ENCODE data around the gene ANO3.
A peak's percentile ranks its signal among the peaks of the same experiment; 100 is the strongest.

The ANO3 gene

GRCh38 chr11:26331911-26332571 is at the start of gene ANO3:
Gene ANO3 (plus strand): TSS chr11:26332130. CDS start chr11:26332276, 146 bp downstream.
- DNase-seq: peak; percentile 79 to 93 (median 92)

- DNase-seq: peak in 2 of 3 experiments; percentile 20 to 23
Measured at GRCh38 chr11:26283852-26284408, 48.0 kb upstream of the ANO3 start.

DNA sequence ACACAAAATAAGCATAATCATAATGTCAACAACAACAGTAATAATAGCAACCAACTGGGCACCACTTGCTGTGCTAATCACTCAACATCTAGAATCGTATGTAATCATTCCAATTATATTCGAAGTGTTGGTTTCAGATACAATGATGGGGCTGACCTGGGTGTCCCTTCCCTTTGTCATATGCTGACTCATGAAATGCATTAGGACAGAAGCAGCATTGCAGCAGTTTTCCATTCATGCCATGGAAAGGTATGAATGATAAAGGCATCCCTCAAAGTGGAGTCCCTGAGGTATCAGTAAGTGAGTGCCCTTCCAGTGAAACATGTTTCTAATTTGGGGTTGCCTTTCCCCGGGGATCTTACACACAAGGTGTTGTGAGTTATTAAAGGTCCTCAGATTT is 46.3 kb upstream of the ANO3 start:
- peak in 2 of 3 experiments; percentile 16 to 58 for DNase-seq

- peak; percentile 14 to 31 (median 23) for DNase-seq
Measured at GRCh38 chr11:26286472-26287066, 45.4 kb upstream of the ANO3 start.

- DNase-seq: no peak
Measured at GRCh38 chr11:26287067-26287518, 44.8 kb upstream of the ANO3 start.

DNA sequence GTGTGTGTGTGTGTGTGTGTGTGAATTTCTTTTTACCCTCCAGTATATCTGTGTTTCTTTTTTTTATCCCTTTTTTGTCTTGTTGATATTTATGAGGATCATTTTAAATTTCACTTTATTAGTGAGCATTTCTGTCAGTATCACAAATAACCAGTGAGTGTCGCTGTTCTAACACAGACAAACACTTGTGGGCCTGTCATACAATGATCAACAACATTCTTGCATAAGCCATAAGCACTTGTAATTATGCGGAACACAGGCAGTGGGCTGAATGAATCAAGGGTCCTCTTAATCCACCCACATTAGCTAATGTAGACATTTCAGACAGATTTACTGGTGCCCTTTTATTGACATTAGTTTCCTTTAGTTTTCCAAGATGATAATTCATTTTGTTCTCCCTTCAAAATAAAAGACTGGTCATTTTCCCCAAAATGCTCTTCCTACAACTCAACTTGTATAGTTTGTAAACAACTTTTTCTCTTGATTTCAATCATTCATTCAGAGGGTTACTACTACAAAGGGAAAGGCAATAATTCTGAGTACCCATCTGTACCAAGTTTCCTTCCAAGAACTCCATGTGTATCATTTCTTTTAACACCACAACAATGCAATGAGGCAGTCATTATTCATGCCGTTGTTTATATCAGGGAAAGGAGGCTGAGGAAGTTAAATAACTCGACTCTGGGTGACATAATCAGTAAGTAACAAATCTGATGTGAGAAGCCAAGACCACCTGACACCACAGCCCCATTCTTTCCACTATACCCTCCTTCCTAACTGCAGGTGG is 34.5 kb upstream of the ANO3 start:
- DNase-seq: peak; percentile 36 to 85 (median 84)

- peak in 1 of 3 experiments; percentile 9 for DNase-seq
Measured at GRCh38 chr11:26316372-26316771, 15.6 kb upstream of the ANO3 start.

- DNase-seq: peak in 2 of 3 experiments; percentile 21 to 62
Measured at GRCh38 chr11:26319906-26320305, 12.0 kb upstream of the ANO3 start.

DNA sequence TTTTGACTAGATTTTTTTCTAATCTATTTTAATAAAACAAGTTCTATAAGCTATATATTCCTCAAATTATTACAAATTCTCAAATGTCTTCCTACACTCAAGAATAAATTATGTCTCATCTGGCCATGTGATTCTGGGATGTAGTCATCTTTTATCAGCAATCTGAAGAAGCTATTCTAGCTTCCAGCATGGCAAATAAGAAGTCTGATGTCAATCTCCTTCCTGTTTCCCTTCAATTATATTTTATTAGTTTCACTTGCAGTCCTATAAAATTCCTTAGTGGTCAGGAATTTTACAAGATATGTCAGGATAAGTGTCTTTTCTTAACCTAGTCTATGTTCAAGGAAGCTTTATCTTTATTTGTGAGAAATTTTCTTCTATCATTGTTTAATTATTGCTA is 10.4 kb upstream of the ANO3 start:
- no peak for DNase-seq

- no peak for DNase-seq
Measured at GRCh38 chr11:26322335-26323067, 9.4 kb upstream of the ANO3 start.

- no peak for DNase-seq
Measured at GRCh38 chr11:26323837-26324236, 8.1 kb upstream of the ANO3 start.

GRCh38 chr11:26324270-26324669 is 7.7 kb upstream of the ANO3 start:
- DNase-seq: no peak

GRCh38 chr11:26326793-26327400 is 5.0 kb upstream of the ANO3 start:
- DNase-seq: peak in 1 of 3 experiments; percentile 54

- DNase-seq: no peak
Measured at GRCh38 chr11:26329206-26329605, 2.7 kb upstream of the ANO3 start.

GRCh38 chr11:26330262-26330661 is 1.7 kb upstream of the ANO3 start:
- peak in 2 of 3 experiments; percentile 19 to 61 for DNase-seq

DNA sequence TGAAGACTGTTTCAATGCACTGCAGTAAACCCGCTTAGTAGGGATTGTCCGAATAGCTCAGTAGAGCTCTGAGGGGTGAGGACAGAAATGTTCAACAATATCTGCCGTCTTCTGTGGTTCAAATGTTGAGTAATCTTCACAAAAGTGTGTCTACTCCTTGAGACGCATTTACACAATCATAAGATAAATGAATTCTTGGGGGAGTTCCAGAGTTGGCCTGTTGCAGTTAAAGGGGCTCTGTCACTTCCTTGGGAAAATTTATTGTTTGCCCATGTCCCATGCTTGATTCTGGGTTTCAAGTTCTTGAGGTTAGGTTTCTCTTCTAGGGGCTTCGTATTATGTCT is 614 bp downstream of the ANO3 start:
- peak in 1 of 3 experiments; percentile 27 for DNase-seq

DNA sequence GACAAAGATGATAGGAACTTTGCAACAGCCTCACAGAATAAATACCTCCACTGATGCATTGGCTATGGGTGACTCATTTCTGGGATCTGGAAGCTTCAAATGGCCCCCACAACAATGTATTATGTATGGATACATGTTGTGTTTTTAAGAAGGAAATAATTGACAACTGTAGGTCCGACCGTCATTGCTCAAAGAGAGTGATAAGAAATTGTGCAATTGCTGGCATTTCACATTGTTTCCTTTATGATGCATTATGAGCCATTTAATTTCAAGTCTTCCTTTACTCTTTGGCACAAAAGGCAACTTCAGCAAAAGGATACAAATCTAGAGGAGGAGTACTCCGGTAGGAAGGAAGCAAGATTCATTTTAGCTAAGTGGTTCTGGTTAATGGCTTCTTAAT is 2.0 kb downstream of the ANO3 start:
- no peak for DNase-seq

GRCh38 chr11:26335903-26336302 is 4.0 kb downstream of the ANO3 start:
- peak in 1 of 3 experiments; percentile 11 for DNase-seq

DNA sequence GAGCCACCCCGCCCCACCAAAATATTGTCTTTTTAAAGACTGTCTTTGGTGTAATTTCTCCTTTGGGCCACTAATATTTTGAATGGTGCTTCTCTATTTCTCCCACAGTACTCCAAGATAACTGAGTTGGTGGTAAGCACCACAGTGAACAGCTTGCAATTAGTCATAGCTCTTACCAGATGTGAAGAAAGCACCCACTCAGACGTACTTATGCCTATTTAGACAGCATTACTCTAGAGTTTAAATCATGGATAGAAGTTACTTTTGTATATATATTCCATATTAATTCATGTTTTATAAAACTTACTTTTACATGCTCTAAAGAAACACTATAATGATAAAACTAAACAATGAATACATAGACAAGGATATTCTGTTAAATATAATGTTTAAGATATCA is 12.7 kb downstream of the ANO3 start:
- no peak for DNase-seq

DNA sequence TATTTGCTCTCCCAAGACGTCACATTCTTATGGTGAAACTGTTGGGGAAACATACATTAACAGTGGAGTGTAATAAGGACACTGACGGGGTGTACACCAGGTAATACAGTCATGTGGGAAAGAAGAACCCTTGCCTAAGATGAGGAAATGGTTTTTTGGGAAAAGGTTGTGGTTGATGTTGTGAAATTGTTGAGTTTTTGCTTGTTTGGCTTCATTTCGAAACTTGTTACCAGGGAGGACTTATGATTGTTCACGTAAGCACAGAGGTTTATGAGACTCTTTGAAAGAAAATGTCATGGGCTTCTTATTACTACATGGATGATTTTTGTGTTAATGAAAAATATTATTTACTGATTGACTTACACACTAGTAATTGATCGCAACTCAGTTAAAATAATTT is 16.8 kb downstream of the ANO3 start:
- DNase-seq: no peak

DNA sequence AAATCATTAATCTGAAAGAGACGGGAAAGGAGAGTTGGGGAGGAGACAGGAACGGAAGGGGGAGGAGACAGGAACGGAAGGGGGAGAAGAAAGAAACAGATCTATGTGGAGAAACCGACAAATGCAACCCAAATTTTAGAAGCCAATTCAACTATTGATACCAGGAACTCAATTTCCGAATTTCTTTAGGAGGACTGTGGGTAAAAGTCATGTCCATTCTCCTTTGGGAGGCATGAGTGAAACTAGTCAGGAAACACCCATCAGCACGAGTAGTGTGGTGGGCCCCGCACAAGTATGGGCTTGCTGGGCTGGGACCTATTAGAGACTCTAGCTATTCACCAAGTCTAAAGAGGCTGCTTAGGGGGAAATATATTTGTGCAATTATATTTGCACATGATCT is 18.1 kb downstream of the ANO3 start:
- DNase-seq: no peak

DNA sequence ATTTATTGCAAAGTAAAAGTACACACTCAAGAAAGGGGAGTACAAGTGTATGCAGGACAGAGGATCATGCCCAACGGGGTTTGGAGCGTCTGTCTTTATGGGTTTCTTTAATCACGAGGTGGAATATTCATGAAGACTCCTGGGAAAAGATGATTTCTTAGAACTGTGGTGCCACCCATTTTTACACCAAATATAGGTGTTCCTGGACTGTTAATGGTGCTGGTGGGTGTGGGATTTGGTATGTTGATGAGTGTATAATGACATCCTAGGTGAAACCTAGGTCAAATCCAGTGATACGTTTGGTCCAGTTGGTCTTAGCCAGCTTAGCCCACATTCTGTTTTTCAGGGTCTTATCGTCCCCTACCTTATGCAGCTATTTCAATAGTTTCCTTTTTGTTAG is 21.1 kb downstream of the ANO3 start:
- no peak for DNase-seq
